ENCODE results near the gene ZNF488.

The ZNF488 gene

DNA sequence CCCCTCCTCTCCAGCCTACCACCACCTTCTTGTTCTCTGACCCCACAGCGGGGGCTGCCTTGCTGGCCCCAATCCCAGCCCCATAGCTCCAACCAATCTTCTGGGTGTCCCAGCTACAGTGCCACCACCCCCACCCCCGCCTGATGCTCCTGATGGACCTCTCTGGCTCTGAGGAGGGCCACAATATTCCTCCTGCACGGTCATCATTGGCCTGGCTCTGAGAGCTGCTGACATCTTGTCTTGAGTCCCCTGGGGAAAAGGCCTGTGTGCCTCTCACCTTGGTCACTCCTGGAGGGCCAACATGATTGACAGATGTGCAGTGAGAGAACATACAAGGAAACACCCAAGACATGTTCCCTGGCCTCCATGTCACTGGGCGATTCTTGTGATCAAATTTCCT, 54.2 kb downstream of the ZNF488 start:
- Histone ChIP-seq H3K36me3 (ENCODE audit: control insufficient read depth in 1 of 2, insufficient read depth in 2 of 2, low read length in 2 of 2) (no peaks in the 10 kb centered on the region), H3K4me3 (ENCODE audit: low read depth in 1 of 2, low read length in 2 of 2) (no peak overlapping the region), H3K9me3 (ENCODE audit: control insufficient read depth in 1 of 2, low read length in 2 of 2) (no peaks in the 10 kb centered on the region), H3K27me3 (ENCODE audit: low read depth, low read length) (no peaks in the 10 kb centered on the region), H3K27ac (ENCODE audit: low read length) (no peak overlapping the region), H3K4me1 (ENCODE audit: control insufficient read depth in 1 of 2, insufficient read depth in 2 of 2, low read length in 2 of 2) (no peaks in the 10 kb centered on the region)

DNA sequence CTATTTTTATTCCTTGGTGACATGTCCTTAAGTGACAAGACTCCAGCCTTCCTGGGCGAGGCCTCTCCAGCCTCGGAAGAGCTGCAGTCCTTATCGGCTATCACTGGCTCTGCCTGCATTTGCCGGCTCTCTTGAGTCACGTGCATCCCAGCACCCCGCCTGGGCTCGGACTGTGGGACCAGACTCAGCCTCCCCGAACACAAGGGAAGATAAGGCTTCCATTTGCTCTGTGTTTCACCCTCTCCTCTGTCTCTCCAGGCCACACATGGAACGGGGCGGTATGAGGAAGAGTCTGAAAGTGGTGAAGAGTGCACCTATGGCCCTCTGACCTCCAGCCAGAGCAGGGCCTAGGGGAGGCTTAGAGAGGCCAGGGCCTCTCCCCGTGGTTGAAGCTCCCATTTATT, 57.2 kb downstream of the ZNF488 start:
- H3K27me3 ChIP-seq (ENCODE audit: low read depth, low read length), result no peaks in the 10 kb centered on the region
- H3K4me1 ChIP-seq (ENCODE audit: control insufficient read depth in 1 of 2, insufficient read depth in 2 of 2, low read length in 2 of 2), result no peaks in the 10 kb centered on the region
- H3K36me3 ChIP-seq (ENCODE audit: control insufficient read depth in 1 of 2, insufficient read depth in 2 of 2, low read length in 2 of 2), result no peaks in the 10 kb centered on the region
- H3K4me3 ChIP-seq (ENCODE audit: low read depth in 1 of 2, low read length in 2 of 2), result no peak overlapping the region
- no peak overlapping the region for H3K27ac ChIP-seq (ENCODE audit: low read length)
- no peaks in the 10 kb centered on the region for H3K9me3 ChIP-seq (ENCODE audit: control insufficient read depth in 1 of 2, low read length in 2 of 2)

DNA sequence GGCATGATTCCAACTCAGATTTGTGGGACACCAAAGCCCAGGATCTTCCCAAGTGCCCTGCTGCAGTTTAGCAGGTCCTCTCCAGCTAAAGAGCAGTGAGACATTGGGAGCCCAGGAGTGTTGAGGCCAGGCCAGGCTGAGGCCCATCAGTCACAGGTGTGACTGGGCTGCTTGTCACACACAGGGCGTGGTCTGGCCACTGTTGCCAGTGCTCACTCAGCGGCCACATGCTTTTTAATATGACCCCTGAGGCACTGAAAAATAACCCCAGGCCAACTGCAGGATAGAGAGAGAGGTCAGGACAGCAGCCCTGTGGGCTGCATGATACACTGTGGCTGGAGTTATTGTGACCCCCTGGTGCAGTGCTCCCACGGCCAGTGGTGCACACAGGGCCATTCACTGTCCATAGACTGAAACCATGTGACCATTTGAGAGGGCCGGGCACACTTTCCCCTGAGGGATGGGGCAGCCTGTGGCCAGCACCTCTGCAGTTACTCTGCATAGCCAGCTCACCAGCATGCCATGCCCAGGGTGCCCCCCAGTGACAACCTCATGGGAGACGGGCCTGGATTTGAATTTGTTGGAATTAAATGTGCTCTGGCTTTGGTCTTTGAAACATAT, 57.7 kb downstream of the ZNF488 start:
- no peak overlapping the region for H3K4me3 ChIP-seq (ENCODE audit: low read depth in 1 of 2, low read length in 2 of 2)
- H3K4me1 ChIP-seq (ENCODE audit: control insufficient read depth in 1 of 2, insufficient read depth in 2 of 2, low read length in 2 of 2), result no peaks in the 10 kb centered on the region
- no peaks in the 10 kb centered on the region for H3K27me3 ChIP-seq (ENCODE audit: low read depth, low read length)
- no peak overlapping the region for H3K27ac ChIP-seq (ENCODE audit: low read length)
- no peaks in the 10 kb centered on the region for H3K9me3 ChIP-seq (ENCODE audit: control insufficient read depth in 1 of 2, low read length in 2 of 2)
- no peaks in the 10 kb centered on the region for H3K36me3 ChIP-seq (ENCODE audit: control insufficient read depth in 1 of 2, insufficient read depth in 2 of 2, low read length in 2 of 2)

DNA sequence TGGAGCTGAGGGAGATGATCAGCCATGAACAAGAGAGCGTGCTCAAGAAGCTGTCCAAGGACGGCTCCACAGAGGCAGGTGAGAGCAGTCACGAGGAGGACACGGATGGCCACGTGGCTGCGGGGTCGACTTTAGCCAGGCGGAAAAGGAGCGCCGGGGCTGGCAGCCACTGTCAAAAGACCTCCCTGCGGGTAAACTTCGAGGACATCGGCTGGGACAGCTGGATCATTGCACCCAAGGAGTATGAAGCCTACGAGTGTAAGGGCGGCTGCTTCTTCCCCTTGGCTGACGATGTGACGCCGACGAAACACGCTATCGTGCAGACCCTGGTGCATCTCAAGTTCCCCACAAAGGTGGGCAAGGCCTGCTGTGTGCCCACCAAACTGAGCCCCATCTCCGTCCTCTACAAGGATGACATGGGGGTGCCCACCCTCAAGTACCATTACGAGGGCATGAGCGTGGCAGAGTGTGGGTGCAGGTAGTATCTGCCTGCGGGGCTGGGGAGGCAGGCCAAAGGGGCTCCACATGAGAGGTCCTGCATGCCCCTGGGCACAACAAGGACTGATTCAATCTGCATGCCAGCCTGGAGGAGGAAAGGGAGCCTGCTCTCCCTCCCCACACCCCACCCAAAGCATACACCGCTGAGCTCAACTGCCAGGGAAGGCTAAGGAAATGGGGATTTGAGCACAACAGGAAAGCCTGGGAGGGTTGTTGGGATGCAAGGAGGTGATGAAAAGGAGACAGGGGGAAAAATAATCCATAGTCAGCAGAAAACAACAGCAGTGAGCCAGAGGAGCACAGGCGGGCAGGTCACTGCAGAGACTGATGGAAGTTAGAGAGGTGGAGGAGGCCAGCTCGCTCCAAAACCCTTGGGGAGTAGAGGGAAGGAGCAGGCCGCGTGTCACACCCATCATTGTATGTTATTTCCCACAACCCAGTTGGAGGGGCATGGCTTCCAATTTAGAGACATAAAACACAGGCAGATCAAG, 58.5 kb downstream of the ZNF488 start:
- H3K4me1 ChIP-seq (ENCODE audit: control insufficient read depth in 1 of 2, insufficient read depth in 2 of 2, low read length in 2 of 2), result no peaks in the 10 kb centered on the region
- H3K27me3 ChIP-seq (ENCODE audit: low read depth, low read length), result no peaks in the 10 kb centered on the region
- H3K36me3 ChIP-seq (ENCODE audit: control insufficient read depth in 1 of 2, insufficient read depth in 2 of 2, low read length in 2 of 2), result no peaks in the 10 kb centered on the region
- H3K27ac ChIP-seq (ENCODE audit: low read length), result no peak overlapping the region
- H3K9me3 ChIP-seq (ENCODE audit: control insufficient read depth in 1 of 2, low read length in 2 of 2), result no peaks in the 10 kb centered on the region
- H3K4me3 ChIP-seq (ENCODE audit: low read depth in 1 of 2, low read length in 2 of 2), result no peak overlapping the region

DNA sequence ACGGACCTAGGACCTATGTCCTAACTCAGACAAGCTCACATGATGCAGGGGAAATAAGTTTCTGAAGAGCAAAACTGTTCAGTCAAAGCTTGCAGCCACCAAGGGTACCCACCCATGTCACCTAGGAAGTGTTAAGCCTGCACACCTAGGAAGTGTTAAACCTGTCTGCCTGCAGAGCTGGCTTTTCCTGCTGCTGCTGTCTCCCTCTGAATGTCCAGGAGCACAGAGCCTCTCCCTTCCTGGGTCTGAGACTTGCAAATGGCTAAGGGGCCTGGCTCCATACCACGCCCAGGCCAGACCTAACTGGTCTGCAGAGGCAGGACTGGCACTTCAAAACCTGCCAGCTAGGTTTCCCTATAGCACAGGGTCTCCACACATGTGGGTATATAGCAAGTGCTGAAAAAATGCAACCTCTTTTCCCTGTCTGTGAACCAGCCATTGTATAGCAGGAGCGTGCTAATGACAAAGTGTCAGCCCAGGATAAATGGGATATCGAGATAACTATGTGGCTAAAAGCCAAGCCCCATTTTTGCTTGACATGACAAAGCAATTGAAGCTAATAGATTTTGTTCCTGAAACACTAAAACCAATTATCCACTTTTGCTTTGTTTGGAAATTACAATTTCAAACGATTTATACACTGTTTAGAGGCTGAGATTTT, 60.3 kb downstream of the ZNF488 start:
- Histone ChIP-seq H3K4me1 (ENCODE audit: control insufficient read depth in 1 of 2, insufficient read depth in 2 of 2, low read length in 2 of 2) (no peaks in the 10 kb centered on the region), H3K27me3 (ENCODE audit: low read depth, low read length) (no peaks in the 10 kb centered on the region), H3K27ac (ENCODE audit: low read length) (no peak overlapping the region), H3K9me3 (ENCODE audit: control insufficient read depth in 1 of 2, low read length in 2 of 2) (no peaks in the 10 kb centered on the region), H3K4me3 (ENCODE audit: low read depth in 1 of 2, low read length in 2 of 2) (no peak overlapping the region), H3K36me3 (ENCODE audit: control insufficient read depth in 1 of 2, insufficient read depth in 2 of 2, low read length in 2 of 2) (no peaks in the 10 kb centered on the region)

DNA sequence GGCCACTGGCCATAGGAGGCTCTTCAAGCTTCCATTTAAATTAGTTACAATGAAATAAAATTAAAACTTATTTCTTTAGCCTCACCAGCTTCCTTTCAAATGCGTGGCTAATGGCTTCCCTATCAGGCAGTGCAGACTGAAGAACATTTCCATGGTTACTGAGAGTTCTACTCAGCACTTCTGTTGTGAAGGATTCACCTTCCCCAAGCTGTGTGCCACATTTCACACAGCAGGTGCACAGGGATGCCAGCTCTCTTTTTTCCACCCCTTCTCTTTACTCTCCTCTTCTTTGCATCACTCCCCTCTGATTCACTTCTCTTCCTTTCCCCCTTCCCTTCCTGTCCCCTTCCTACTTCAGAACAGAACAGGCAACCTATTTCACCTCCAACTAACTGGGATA, 61.0 kb downstream of the ZNF488 start:
- no peak overlapping the region for H3K27ac ChIP-seq (ENCODE audit: low read length)
- no peaks in the 10 kb centered on the region for H3K4me1 ChIP-seq (ENCODE audit: control insufficient read depth in 1 of 2, insufficient read depth in 2 of 2, low read length in 2 of 2)
- H3K9me3 ChIP-seq (ENCODE audit: control insufficient read depth in 1 of 2, low read length in 2 of 2), result no peaks in the 10 kb centered on the region
- no peak overlapping the region for H3K4me3 ChIP-seq (ENCODE audit: low read depth in 1 of 2, low read length in 2 of 2)
- H3K36me3 ChIP-seq (ENCODE audit: control insufficient read depth in 1 of 2, insufficient read depth in 2 of 2, low read length in 2 of 2), result no peaks in the 10 kb centered on the region
- no peaks in the 10 kb centered on the region for H3K27me3 ChIP-seq (ENCODE audit: low read depth, low read length)

DNA sequence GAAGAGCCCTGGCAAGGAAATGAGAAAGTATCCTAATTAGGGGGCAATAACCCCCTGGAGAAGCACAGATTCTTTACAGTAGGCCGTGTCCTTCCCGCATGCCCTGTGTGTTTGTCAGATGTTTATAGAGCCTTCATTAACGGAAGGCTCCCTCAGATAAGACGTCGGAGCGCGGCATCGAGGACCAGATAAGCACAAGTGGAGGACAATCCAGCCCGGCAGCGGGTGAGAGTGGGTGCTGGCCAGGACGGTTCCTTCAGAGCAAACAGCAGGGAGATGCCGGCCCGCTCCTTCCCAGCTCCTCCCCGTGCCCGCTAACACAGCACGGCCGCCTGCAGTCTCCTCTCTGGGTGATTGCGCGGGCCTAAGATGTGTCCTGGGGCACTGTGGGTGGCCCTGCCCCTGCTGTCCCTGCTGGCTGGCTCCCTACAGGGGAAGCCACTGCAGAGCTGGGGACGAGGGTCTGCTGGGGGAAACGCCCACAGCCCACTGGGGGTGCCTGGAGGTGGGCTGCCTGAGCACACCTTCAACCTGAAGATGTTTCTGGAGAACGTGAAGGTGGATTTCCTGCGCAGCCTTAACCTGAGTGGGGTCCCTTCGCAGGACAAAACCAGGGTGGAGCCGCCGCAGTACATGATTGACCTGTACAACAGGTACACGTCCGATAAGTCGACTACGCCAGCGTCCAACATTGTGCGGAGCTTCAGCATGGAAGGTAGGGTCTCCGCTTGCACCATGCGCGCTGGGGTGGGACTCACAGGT, 61.6 kb downstream of the ZNF488 start, which contains the start of gene GDF2:
TSS of gene GDF2 (plus strand) at position 155 of the 762 bp plus-strand sequence. CDS start at position 370, 215 bp downstream.
- Histone ChIP-seq H3K36me3 (ENCODE audit: control insufficient read depth in 1 of 2, insufficient read depth in 2 of 2, low read length in 2 of 2) (no peaks in the 10 kb centered on the region), H3K27ac (ENCODE audit: low read length) (no peak within 1 kb of the TSS), H3K27me3 (ENCODE audit: low read depth, low read length) (no peaks in the 10 kb centered on the region), H3K4me3 (ENCODE audit: low read depth in 1 of 2, low read length in 2 of 2) (no peak within 1 kb of the TSS), H3K9me3 (ENCODE audit: control insufficient read depth in 1 of 2, low read length in 2 of 2) (no peaks in the 10 kb centered on the region), H3K4me1 (ENCODE audit: control insufficient read depth in 1 of 2, insufficient read depth in 2 of 2, low read length in 2 of 2) (no peaks in the 10 kb centered on the region)

DNA sequence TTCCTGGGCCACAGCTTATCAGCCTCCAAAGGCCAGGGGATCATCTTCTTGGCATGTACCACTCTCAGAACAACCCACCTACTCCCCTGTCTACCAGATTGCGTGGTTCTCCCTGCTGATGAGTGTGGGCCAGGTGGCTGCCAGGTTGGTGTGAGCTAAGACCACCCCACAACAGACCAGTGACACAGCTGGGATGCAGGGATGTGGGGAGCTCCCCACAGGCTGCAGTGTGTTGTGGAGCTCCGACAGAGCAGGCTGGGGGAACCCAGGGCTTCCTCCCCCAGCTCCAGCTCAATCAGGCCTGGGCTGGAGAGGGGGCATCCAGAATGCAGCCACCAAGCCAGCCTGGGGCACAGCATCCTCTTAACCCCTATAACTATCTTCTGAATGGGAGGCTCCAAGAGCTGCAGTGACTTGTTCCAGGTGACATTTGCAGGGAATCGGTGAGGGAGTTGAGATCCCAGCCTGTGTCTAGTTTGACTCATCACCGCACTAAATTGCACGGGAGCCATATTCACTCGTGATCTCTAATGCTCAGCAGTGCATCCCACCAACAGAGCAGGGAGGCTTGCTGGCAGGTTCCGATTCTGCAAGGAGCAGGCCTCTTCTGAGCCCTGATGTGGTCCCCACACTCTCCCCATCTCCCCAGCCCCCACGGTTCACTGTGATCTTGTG, 62.4 kb downstream of the ZNF488 start:
- Histone ChIP-seq H3K27me3 (ENCODE audit: low read depth, low read length) (no peaks in the 10 kb centered on the region), H3K4me1 (ENCODE audit: control insufficient read depth in 1 of 2, insufficient read depth in 2 of 2, low read length in 2 of 2) (no peaks in the 10 kb centered on the region)

DNA sequence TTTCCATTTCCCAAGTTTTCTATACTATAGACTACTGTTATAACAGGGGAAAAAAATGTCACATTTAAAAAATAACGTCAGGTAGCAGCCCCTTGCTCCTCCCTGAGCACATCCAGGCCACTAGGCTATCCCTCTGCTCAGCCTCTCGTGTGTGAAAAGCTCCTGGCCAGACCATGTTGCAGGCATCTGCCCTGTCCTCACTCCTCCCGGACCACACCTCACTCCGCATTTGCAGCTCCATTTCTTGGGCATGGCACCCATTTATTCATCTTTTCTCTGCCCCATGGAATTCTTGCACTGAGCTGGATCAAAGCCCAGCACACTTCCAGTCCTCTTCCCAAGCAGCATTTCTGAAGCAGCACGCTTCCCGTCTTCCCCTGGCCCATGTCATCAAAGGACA, 63.3 kb downstream of the ZNF488 start:
- no peaks in the 10 kb centered on the region for H3K4me1 ChIP-seq (ENCODE audit: control insufficient read depth in 1 of 2, insufficient read depth in 2 of 2, low read length in 2 of 2)
- no peak overlapping the region for H3K27ac ChIP-seq (ENCODE audit: low read length)
- no peak overlapping the region for H3K4me3 ChIP-seq (ENCODE audit: low read depth in 1 of 2, low read length in 2 of 2)
- no peaks in the 10 kb centered on the region for H3K36me3 ChIP-seq (ENCODE audit: control insufficient read depth in 1 of 2, insufficient read depth in 2 of 2, low read length in 2 of 2)
- H3K9me3 ChIP-seq (ENCODE audit: control insufficient read depth in 1 of 2, low read length in 2 of 2), result no peaks in the 10 kb centered on the region
- H3K27me3 ChIP-seq (ENCODE audit: low read depth, low read length), result no peaks in the 10 kb centered on the region

More for the DNA sequence above, 62.4 kb downstream of the ZNF488 start:
- Histone ChIP-seq H3K9me3 (ENCODE audit: control insufficient read depth in 1 of 2, low read length in 2 of 2) (no peaks in the 10 kb centered on the region), H3K4me3 (ENCODE audit: low read depth in 1 of 2, low read length in 2 of 2) (no peak overlapping the region), H3K36me3 (ENCODE audit: control insufficient read depth in 1 of 2, insufficient read depth in 2 of 2, low read length in 2 of 2) (no peaks in the 10 kb centered on the region), H3K27ac (ENCODE audit: low read length) (no peak overlapping the region)

DNA sequence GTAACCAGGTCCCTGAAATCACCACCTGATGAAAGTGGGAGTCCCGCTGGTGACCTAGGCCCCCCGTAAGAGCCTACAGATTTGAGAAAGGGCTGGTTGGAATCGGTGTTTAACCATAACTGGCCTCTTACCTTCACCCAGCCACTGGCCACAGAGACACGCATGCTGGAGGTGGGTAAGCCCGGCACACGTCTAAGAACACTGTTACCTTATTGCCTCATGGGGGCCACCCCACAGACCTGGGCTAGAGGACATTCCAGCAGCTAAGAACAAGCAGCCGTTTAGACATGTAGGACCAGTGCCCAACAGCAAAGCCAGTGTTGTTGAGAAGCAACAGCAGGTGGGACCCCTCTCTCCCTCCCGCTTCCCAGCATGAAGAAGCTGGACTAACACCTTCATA, 64.3 kb downstream of the ZNF488 start:
- no peaks in the 10 kb centered on the region for H3K4me1 ChIP-seq (ENCODE audit: control insufficient read depth in 1 of 2, insufficient read depth in 2 of 2, low read length in 2 of 2)
- no peaks in the 10 kb centered on the region for H3K27me3 ChIP-seq (ENCODE audit: low read depth, low read length)
- no peaks in the 10 kb centered on the region for H3K9me3 ChIP-seq (ENCODE audit: control insufficient read depth in 1 of 2, low read length in 2 of 2)
- no peak overlapping the region for H3K4me3 ChIP-seq (ENCODE audit: low read depth in 1 of 2, low read length in 2 of 2)
- H3K27ac ChIP-seq (ENCODE audit: low read length), result no peak overlapping the region
- H3K36me3 ChIP-seq (ENCODE audit: control insufficient read depth in 1 of 2, insufficient read depth in 2 of 2, low read length in 2 of 2), result no peaks in the 10 kb centered on the region

Data from muscle layer of duodenum (tissue), 2 donors.